Karpas-422 (cell line): ENCODE data around the gene TUT1. TPM values are rescaled to one million over a fixed set of nuclear protein-coding genes. Genes with fewer than 3 reads are reported as not detected.

ENCODE experiments used
- DNase-seq: peaks from one replicate; pipeline ENCODE4 v3.0.0-alpha.2; 2015
- H2AFZ ChIP-seq: fragments of 200-600 bp; sonication (generic); 2 replicates; pipeline ENCODE4 v1.6.1; 2014; ENCODE audit warnings: antibody characterized with exemption, low read length, mixed read lengths
- H3K27ac ChIP-seq: fragments of 200-600 bp; sonication (generic); 2 replicates; pipeline ENCODE4 v1.5.1; 2014; ENCODE audit warnings: mild to moderate bottlenecking, low read length, moderate library complexity
- H3K27me3 ChIP-seq: fragments of 200-600 bp; sonication (generic); 2 replicates; pipeline ENCODE4 v1.6.1; 2014; ENCODE audit warnings: low read length, mixed read lengths
- H3K36me3 ChIP-seq: fragments of 200-600 bp; sonication (generic); 2 replicates; pipeline ENCODE4 v1.6.1; 2014; ENCODE audit warnings: low read length, mixed read lengths; ENCODE audit not compliant: insufficient read depth
- H3K4me1 ChIP-seq: fragments of 200-600 bp; sonication (generic); 2 replicates; pipeline ENCODE4 v1.6.1; 2014; ENCODE audit warnings: mild to moderate bottlenecking, low read length, mixed read lengths
- H3K4me2 ChIP-seq: fragments of 200-600 bp; sonication (generic); 2 replicates; pipeline ENCODE4 v1.6.1; 2014; ENCODE audit warnings: low read length, low read depth, mild to moderate bottlenecking; ENCODE audit not compliant: poor library complexity, severe bottlenecking
- H3K4me3 ChIP-seq: fragments of 200-600 bp; sonication (generic); 2 replicates; pipeline ENCODE4 v1.5.1; 2014; ENCODE audit warnings: mild to moderate bottlenecking, antibody characterized with exemption, low read length, mixed read lengths
- H3K79me2 ChIP-seq: fragments of 200-600 bp; sonication (generic); 2 replicates; pipeline ENCODE4 v1.6.1; 2014; ENCODE audit warnings: mild to moderate bottlenecking, low read length, mixed read lengths
- H3K9ac ChIP-seq: fragments of 200-600 bp; sonication (generic); 2 replicates; pipeline ENCODE4 v1.6.0; 2014; ENCODE audit warnings: low read length
- H3K9me2 ChIP-seq: fragments of 200-600 bp; sonication (generic), shearing (Covaris generic); replicated peaks from 2 replicates; pipeline ENCODE4 v1.6.0; 2014; ENCODE audit warnings: mild to moderate bottlenecking, low read length, moderate library complexity; ENCODE audit not compliant: insufficient read depth
- H3K9me3 ChIP-seq: fragments of 300-700, 200-600 bp; sonication (generic); 2 replicates; pipeline ENCODE4 v1.6.1; 2014; ENCODE audit warnings: low read length, mixed read lengths
- H4K20me1 ChIP-seq: fragments of 200-600 bp; sonication (generic); 2 replicates; pipeline ENCODE4 v1.6.1; 2014; ENCODE audit warnings: mild to moderate bottlenecking, antibody characterized with exemption, low read length, low read depth; ENCODE audit not compliant: insufficient read depth
- total RNA-seq: library from RNA; depleted of rRNA; stranded (reverse); fragments of >200 nt; shearing (Covaris generic); gene quantifications from 2 replicates; pipeline ENCODE4 v1.2.3, GENCODE V29; 2014; ENCODE audit warnings: low replicate concordance

Gene TUT1
- total RNA-seq, 1 experiment from 2014 or later = 8.1 TPM

- peaks cover 15% of the 10 kb centered on the region for H3K4me1 ChIP-seq
- no peak overlapping the region for H3K4me3 ChIP-seq
- no peaks in the 10 kb centered on the region for H3K9me3 ChIP-seq
- peaks cover 10% of the 10 kb centered on the region; the same call in 1 of the 2 replicates for H3K36me3 ChIP-seq
- H3K27me3 ChIP-seq = no peaks in the 10 kb centered on the region
- no peak for DNase-seq
- no peaks in the 10 kb centered on the region for H4K20me1 ChIP-seq
- no peaks in the 10 kb centered on the region for H3K9me2 ChIP-seq
- H3K79me2 ChIP-seq = no peaks in the 10 kb centered on the region
- H2AFZ ChIP-seq = no peak overlapping the region
- H3K9ac ChIP-seq = no peak overlapping the region
- H3K4me2 ChIP-seq = no peak overlapping the region
- H3K27ac ChIP-seq = no peak overlapping the region
These were observed 12.1 kb downstream of the TUT1 start for GRCh38 chr11:62579252-62579651.

GRCh38 chr11:62578541-62578940, 12.8 kb downstream of the TUT1 start:
- no peak overlapping the region for H3K4me2 ChIP-seq
- DNase-seq = no peak
- H3K9ac ChIP-seq = no peak overlapping the region
- peaks cover 17% of the 10 kb centered on the region for H3K4me1 ChIP-seq
- no peaks in the 10 kb centered on the region for H4K20me1 ChIP-seq
- no peak overlapping the region for H2AFZ ChIP-seq
- H3K27ac ChIP-seq = no peak overlapping the region
- peaks cover 1% of the 10 kb centered on the region for H3K79me2 ChIP-seq
- H3K4me3 ChIP-seq = no peak overlapping the region
- H3K9me2 ChIP-seq = no peaks in the 10 kb centered on the region
- H3K9me3 ChIP-seq = no peaks in the 10 kb centered on the region
- peaks cover 4% of the 10 kb centered on the region; the same call in 1 of the 2 replicates for H3K36me3 ChIP-seq
- no peaks in the 10 kb centered on the region for H3K27me3 ChIP-seq

GRCh38 chr11:62577046-62577714, 14.1 kb downstream of the TUT1 start:
- H3K4me3 ChIP-seq = no peak overlapping the region
- H4K20me1 ChIP-seq = peaks cover 4% of the 10 kb centered on the region; the same call in 1 of the 2 replicates
- no peaks in the 10 kb centered on the region for H3K27me3 ChIP-seq
- DNase-seq = no peak
- H2AFZ ChIP-seq = no peak overlapping the region
- H3K79me2 ChIP-seq = peaks cover 15% of the 10 kb centered on the region
- no peak overlapping the region for H3K4me2 ChIP-seq
- peaks cover 7% of the 10 kb centered on the region for H3K36me3 ChIP-seq
- H3K27ac ChIP-seq = no peak overlapping the region
- peaks cover 23% of the 10 kb centered on the region for H3K4me1 ChIP-seq
- H3K9me3 ChIP-seq = no peaks in the 10 kb centered on the region
- H3K9me2 ChIP-seq = no peaks in the 10 kb centered on the region
- no peak overlapping the region for H3K9ac ChIP-seq

- H3K79me2 ChIP-seq = peaks cover 28% of the 10 kb centered on the region
- H3K9me3 ChIP-seq = no peaks in the 10 kb centered on the region
- no peak overlapping the region for H3K4me3 ChIP-seq
- no peaks in the 10 kb centered on the region for H3K27me3 ChIP-seq
- peak overlapping the region; percentile 85; the same call in 1 of the 2 replicates for H3K9ac ChIP-seq
- no peaks in the 10 kb centered on the region for H3K9me2 ChIP-seq
- DNase-seq = no peak
- no peak overlapping the region for H3K4me2 ChIP-seq
- H2AFZ ChIP-seq = no peak overlapping the region
- peaks cover 20% of the 10 kb centered on the region for H3K36me3 ChIP-seq
- no peak overlapping the region for H3K27ac ChIP-seq
- peaks cover 29% of the 10 kb centered on the region for H3K4me1 ChIP-seq
- peaks cover 16% of the 10 kb centered on the region for H4K20me1 ChIP-seq
These were observed 15.5 kb downstream of the TUT1 start for GRCh38 chr11:62575837-62576236.

GRCh38 chr11:62575156-62575555, 16.2 kb downstream of the TUT1 start:
- Histone ChIP-seq H3K27ac (peak overlapping the region; percentile 55; the same call in 1 of the 2 replicates), H3K9me3 (no peaks in the 10 kb centered on the region), H3K4me2 (peak overlapping the region; percentile 86), H3K4me3 (peak overlapping the region; percentile 67), H3K79me2 (peaks cover 32% of the 10 kb centered on the region), H3K9me2 (no peaks in the 10 kb centered on the region), H3K36me3 (peaks cover 22% of the 10 kb centered on the region), H4K20me1 (peaks cover 16% of the 10 kb centered on the region), H3K4me1 (peaks cover 29% of the 10 kb centered on the region), H2AFZ (no peak overlapping the region), H3K9ac (peak overlapping the region; percentile 85), H3K27me3 (no peaks in the 10 kb centered on the region)
- no peak for DNase-seq

GRCh38 chr11:62574363-62575071, 16.8 kb downstream of the TUT1 start:
- Histone ChIP-seq H3K27ac (peak overlapping the region; percentile 55), H3K9me3 (no peaks in the 10 kb centered on the region), H3K4me2 (peak overlapping the region; percentile 86), H3K4me3 (peak overlapping the region; percentile 67), H2AFZ (0 out of 2 replicates have a peak overlapping the region, but pooled peaks have one; percentile 32), H4K20me1 (peaks cover 16% of the 10 kb centered on the region), H3K9ac (peak overlapping the region; percentile 85), H3K9me2 (no peaks in the 10 kb centered on the region), H3K79me2 (peaks cover 35% of the 10 kb centered on the region), H3K4me1 (peaks cover 29% of the 10 kb centered on the region), H3K27me3 (no peaks in the 10 kb centered on the region), H3K36me3 (peaks cover 24% of the 10 kb centered on the region)
- peak; percentile 63 for DNase-seq

GRCh38 chr11:62573592-62574362, 17.5 kb downstream of the TUT1 start, which contains the start of gene EEF1G:
Gene EEF1G, minus strand, starts transcription at chr11:62573891. Its CDS starts 49 bp downstream, at chr11:62573842.
- H2AFZ ChIP-seq = 0 out of 2 replicates have a peak within 1 kb of the TSS, but pooled peaks have one; percentile 32
- peak; percentile 100 for DNase-seq
- peak within 1 kb of the TSS; percentile 76 for H3K27ac ChIP-seq
- peaks cover 26% of the 10 kb centered on the region for H3K36me3 ChIP-seq
- no peaks in the 10 kb centered on the region for H3K27me3 ChIP-seq
- peaks cover 29% of the 10 kb centered on the region for H3K4me1 ChIP-seq
- H3K79me2 ChIP-seq = peaks cover 42% of the 10 kb centered on the region
- peak within 1 kb of the TSS; percentile 86 for H3K4me2 ChIP-seq
- no peaks in the 10 kb centered on the region for H3K9me2 ChIP-seq
- H3K4me3 ChIP-seq = peak within 1 kb of the TSS; percentile 95
- H3K9ac ChIP-seq = peak within 1 kb of the TSS; percentile 91
- H3K9me3 ChIP-seq = no peaks in the 10 kb centered on the region
- peaks cover 16% of the 10 kb centered on the region for H4K20me1 ChIP-seq
